Germinal center (tissue), 1 donor: ENCODE data around the gene TOMM40.
"Not testable (repeated sequence)": the region's sequence is repeated elsewhere in the genome, so short reads cannot be mapped to it uniquely, and the experiment has no call there.

Experiments
- DNase-seq: peaks from one replicate; pipeline ENCODE4 v3.0.0; 2012; ENCODE audit warnings: mixed read lengths, low spot score

The TOMM40 gene

DNA sequence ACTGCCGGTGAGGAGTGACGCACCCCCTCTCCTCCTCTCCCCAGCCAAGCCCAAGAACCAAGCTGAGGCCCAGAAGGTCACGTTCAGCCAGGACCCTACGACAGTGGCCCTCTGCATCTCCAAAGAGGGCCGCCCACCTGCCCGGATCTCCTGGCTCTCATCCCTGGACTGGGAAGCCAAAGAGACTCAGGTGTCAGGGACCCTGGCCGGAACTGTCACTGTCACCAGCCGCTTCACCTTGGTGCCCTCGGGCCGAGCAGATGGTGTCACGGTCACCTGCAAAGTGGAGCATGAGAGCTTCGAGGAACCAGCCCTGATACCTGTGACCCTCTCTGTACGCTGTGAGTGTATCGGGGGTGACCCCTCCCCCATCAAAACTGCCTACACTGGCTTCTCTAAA lies 19.2 kb upstream of the TOMM40 start:
- no peak for DNase-seq

DNA sequence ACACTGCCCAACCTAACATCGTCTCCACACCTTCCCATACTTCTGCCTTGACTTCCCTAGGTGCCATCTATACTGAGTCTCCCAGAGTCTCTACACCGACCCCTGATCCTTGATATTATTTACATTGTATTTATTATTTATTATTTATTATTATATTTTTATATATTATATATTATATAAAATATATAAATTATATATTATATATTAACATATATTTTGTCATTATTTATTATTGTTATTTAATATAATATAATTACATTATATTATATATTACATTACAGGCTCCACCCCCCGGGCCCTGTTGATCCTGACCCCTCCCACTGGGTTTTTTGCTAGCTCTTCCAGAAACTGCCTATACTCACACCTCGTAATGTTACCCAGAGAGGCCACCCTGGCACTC lies 18.4 kb upstream of the TOMM40 start:
- no peak for DNase-seq

GRCh38 chr19:44874317-44874716 lies 16.7 kb upstream of the TOMM40 start:
- no peak for DNase-seq

DNA sequence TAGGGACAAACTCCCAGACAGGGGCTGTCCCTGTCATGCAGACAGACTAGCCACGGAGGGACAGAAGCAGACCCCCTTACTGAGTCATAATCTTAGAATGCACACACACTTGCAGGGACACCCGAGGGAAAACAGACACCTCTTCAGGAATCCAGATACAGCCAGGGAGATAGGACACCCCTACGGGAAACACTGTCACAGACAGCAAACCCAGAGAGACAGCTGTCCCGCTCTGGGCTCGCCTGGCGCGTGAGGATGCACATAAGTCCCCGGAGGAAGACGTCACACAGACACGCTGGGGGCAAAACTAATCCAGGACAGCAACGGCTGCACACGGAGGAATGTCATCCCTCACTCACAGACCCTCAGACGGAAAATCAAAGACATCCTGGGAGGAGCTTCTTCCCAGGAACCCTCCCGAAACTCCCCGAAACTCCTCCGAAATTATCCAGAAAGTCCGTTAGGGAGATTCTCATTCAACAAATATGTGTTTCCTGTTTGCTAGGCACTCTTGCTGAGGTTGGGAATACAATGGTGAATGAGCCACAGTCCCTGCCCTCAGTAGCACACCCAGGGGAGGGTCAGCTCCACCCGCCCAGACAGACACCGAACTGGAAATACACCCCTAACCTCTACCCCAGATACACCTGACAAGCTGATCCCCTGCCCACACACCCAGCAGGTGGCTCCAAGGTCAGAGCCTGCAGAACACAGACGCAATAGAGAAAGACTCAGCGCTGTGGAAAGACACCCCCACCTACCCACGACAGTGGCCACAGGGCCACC lies 15.2 kb upstream of the TOMM40 start:
- DNase-seq: no peak

DNA sequence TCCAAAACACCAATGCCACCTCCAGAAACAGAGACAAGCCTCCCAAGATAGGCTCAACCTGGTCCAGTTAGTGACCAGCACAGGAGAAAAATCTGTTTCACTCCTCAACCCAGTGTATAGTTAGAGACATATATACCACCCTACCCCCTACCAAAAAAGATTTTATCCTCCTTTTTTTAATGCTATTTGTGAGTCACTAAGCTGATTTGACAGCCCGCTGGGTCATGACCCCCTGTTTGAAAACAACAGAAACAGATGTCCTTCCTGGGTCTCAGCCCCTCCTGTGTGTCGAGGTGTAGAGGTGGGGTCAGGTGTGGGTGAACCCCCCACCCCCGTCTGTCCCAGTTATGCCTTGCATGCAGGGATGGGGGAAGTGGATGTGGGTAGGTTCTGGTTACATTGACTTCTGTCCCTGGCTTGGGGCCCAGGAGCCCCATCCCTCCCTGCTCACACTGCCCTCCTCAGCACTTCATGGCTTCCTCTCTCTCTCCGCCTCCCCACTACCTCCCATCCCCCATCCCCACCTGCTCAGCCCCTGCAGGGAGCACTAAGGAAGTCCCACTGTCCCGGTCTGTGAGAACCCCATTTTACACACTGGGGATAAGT lies 14.0 kb upstream of the TOMM40 start:
- no peak for DNase-seq

GRCh38 chr19:44878120-44878865 lies 12.8 kb upstream of the TOMM40 start:
- DNase-seq: no peak

DNA sequence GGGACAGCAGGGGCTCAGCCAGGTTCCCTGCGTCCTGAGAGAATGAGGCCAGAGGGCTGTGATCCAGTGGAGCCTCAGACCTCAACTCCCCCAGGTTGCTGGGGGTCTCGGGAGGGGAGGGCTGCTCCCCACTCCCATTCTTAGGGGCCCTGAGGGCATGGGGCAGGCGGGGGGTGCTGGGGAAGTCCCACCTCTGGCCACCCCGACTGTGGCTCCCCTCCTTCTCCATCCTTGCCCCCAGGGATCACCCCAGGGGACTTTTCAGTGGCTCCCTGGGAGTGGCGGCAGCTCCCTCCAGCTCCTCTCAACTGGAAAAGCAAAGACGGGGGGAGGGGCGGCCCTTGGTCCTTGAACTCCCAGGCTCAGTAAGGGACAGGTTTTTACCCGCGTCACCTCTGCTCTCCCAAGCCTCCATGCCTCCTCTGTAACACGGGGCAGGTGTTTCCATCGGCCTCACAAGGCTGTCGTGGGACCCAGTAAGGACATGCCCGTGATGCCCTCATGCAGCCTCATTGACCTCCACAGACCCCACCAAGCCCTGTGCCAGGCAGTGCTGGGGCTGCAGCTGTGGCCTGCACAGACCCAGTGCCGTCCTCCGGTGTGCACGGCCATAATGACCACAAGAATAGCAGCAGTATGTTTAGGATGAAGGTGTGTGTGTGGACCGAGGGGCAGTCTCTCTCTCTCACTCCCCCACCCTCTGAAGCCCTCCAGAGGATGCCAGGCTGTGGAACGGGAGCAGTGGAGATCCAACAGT lies 11.6 kb upstream of the TOMM40 start:
- no peak for DNase-seq

GRCh38 chr19:44882063-44882462 lies 9.0 kb upstream of the TOMM40 start:
- DNase-seq: no peak

DNA sequence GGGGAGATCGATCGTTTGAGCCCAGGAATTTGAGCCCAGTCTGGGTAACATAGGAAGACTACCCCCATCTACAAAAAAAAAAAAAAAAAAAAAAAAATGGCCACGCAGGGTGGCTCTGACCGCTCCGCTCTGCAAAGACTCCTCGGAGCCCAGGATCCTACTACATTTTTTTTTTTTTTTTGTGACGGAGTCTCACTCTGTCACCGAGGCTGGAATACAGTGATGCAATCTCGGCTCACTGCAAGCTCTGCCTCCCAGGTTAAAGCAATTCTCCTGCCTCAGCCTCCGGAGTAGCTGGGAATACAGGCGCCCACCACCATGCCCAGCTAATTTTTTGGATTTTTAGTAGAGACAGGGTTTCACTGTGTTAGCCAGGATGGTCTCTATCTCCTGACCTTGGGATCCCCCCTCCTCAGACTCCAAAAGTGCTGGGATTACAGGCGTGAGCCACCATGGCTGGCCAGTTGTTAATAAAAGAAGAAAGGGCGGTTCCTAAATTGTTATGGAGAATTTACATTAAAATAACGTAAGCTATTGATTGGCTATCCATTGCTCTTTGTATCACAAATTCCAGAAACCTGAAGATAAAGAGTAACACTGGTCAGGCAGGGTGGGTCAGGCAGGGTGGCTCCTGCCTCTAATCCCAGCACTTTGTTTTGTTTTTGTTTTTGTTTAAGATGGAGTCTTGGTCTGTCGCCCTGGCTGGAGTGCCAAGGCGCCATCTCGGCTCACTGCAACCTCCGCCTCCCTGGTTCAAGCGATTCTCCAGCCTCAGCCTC lies 8.2 kb upstream of the TOMM40 start:
- not testable (repeated sequence) for DNase-seq

GRCh38 chr19:44883922-44884321 lies 7.1 kb upstream of the TOMM40 start:
- DNase-seq: no peak

DNA sequence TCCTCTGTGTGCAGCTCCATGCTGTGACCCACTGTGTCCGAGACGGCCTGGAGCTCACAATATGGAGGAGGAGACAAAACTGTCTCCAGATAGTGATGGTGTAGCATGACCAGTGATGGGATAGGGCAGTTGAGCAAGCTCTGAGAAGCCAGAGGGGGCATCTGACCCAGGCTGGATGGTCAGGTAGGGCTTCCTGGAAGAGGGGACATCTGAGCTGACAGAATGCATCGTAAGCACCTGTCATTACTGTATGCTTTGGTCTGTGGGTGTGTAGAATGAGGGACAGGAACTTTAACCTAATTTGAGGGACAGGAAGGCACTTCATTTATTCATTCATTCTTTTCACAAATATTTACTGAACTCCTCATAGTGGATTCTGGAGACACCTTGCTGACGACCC lies 6.5 kb upstream of the TOMM40 start:
- no peak for DNase-seq

DNA sequence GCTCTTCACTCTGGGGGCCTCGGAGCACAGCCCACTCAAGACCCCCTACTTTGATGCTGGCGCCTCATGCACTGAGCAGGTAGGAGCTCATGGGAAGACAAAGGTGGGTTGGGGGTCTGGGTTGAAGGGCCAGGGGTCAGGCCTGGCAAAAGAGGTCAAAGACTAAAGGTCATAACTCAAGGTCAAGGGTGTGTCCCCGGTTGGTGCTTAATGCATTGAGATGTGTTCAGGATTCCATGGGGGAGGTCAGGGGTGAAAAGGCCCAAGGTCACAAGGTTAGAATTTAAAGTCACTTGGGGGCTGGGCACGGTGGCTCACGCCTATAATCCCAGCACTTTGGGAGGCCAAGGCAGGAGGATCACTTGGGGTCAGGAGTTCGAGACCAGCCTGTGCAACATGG lies 4.9 kb upstream of the TOMM40 start:
- DNase-seq: no peak

DNA sequence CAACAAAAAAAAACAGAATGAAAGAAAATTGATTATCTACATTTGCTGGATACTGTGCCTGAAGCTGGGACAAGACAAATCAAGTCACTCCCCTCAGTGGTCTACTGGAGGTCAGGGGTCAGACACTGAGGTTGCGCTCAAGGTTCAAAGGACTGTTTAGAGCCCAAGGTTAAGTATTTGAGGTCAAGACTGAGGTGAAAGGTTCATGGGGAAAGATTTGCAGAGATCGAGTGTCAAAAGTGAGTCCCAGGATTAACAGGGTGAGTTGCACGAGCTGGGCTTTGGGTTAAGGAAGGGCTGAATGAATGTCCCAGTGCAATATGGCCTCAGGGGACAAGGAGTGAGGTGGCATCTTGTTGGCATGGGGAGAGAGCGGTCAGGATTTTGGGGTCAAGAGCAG lies 3.4 kb upstream of the TOMM40 start:
- no peak for DNase-seq

DNA sequence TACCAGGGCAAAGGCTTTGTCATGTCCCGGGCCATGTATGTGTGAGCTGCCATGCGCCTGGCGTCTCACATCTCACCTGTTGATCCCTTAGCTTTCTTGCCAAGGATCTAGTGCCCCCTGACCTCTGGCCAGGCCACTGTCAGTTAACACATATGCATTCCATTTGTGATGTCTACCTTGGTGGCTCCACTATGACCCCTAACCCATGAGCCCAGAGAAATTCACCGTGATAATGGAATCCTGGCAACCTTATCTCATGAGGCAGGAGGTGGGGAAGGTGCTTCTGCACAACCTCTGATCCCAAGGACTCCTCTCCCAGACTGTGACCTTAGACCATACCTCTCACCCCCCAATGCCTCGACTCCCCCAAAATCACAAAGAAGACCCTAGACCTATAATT lies 2.7 kb upstream of the TOMM40 start:
- not testable (repeated sequence) for DNase-seq

GRCh38 chr19:44889830-44890365 lies 1.2 kb upstream of the TOMM40 start:
- DNase-seq: no peak

GRCh38 chr19:44890366-44891015 lies 563 bp upstream of the TOMM40 start:
- peak; percentile 99 for DNase-seq

GRCh38 chr19:44892932-44893331 lies 1.9 kb downstream of the TOMM40 start:
- DNase-seq: no peak

DNA sequence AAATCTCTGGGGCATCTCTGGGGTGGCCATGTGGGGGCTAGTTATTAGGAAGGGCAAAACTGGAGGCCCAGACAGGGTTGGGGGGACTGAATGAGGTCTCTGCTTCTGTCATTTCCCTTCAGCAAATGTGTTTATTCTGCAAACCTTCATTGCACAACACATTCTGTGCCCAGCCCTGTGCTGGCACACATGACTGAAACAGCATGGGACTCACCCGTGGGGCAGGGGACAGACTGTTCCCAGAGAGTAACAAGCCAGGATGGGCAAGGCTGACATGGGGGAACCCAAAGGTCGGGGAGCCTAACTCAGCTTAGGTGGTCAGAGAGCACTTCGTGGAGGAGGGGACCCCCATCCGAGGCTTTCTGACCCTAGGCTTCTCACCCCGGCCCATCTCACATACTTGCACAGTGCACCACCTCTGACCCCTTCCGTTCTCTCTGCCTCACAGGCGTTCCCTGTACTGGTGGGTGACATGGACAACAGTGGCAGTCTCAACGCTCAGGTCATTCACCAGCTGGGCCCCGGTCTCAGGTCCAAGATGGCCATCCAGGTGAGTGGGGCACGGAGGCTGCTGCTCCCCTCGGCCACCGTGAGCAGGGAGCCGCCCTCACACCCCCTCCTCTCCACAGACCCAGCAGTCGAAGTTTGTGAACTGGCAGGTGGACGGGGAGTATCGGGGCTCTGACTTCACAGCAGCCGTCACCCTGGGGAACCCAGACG lies 2.4 kb downstream of the TOMM40 start:
- no peak for DNase-seq

- DNase-seq: no peak
Observed at GRCh38 chr19:44894052-44894400, 3.0 kb downstream of the TOMM40 start.

DNA sequence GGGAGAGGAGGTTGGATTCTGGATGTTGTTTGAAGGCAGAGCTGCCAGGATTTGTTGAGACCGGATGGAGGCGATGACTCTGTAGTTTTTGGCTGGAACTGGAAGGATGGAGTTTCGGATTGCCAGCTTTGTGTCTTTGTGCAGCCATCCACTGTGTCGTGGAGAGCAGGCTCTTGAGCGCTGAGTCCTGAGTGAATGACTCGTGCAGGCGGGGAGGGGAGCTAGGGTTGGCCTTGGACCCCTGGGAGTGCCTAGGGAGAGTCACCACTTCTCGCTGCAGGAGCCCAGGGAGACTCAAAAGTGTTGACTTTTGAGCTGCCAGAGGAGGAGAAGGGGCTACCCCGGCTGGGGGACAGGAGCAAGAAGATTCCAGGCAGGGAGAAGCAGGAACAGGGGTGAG lies 3.9 kb downstream of the TOMM40 start:
- no peak for DNase-seq
